IPS DF 6.9 (cell line): ENCODE data around the gene ANGPTL8.
A peak's percentile ranks its signal among the peaks of the same experiment; 100 is the strongest.

Experiments
- DNase-seq: peaks from one replicate; pipeline ENCODE4 v3.0.0-alpha.2; 2013; ENCODE audit warnings: low read depth, low spot score
- H3K27ac ChIP-seq: one replicate; pipeline ENCODE4 v1.5.1; 2013; ENCODE audit warnings: low read length, control low read depth
- H3K27me3 ChIP-seq: 2 replicates; pipeline ENCODE4 v1.6.1; 2013; ENCODE audit warnings: mild to moderate bottlenecking, low read length; ENCODE audit not compliant: control insufficient read depth, insufficient read depth
- H3K36me3 ChIP-seq: 2 replicates; pipeline ENCODE4 v1.6.1; 2013; ENCODE audit warnings: low read length; ENCODE audit not compliant: control insufficient read depth, insufficient read depth
- H3K4me1 ChIP-seq: 2 replicates; pipeline ENCODE4 v1.6.1; 2013; ENCODE audit warnings: low read length; ENCODE audit not compliant: control insufficient read depth, insufficient read depth
- H3K4me3 ChIP-seq: 2 replicates; pipeline ENCODE4 v1.5.1; 2013; ENCODE audit warnings: mild to moderate bottlenecking, low read length
- H3K9me3 ChIP-seq: 2 replicates; pipeline ENCODE4 v1.6.1; 2013; ENCODE audit warnings: low read length, inconsistent platforms; ENCODE audit not compliant: control insufficient read depth, insufficient read depth
- WGBS: extraction: QIAGEN DNeasy Blood & Tissue Kit; methylation state at CpG from one replicate; pipeline ENCODE4 v1.1.7; 2013; ENCODE audit warnings: mixed read lengths, missing lambda C conversion rate; ENCODE audit not compliant: insufficient read length, insufficient coverage; 5-methylcytosine and 5-hydroxymethylcytosine counted together

The ANGPTL8 gene

GRCh38 chr19:11225172-11225571 is 14.2 kb upstream of the ANGPTL8 start:
- Histone ChIP-seq H3K27me3 (no peaks in the 10 kb centered on the region), H3K4me3 (no peak overlapping the region), H3K9me3 (no peaks in the 10 kb centered on the region), H3K27ac (no peak overlapping the region), H3K4me1 (no peaks in the 10 kb centered on the region), H3K36me3 (peaks cover 13% of the 10 kb centered on the region)
- DNase-seq = no peak
- no CpG with 5 or more reads among the region's 5 CpGs for WGBS

GRCh38 chr19:11225815-11226214 is 13.6 kb upstream of the ANGPTL8 start:
- Histone ChIP-seq H3K27ac (no peak overlapping the region), H3K27me3 (no peaks in the 10 kb centered on the region), H3K36me3 (peaks cover 13% of the 10 kb centered on the region), H3K4me1 (no peaks in the 10 kb centered on the region), H3K9me3 (no peaks in the 10 kb centered on the region), H3K4me3 (no peak overlapping the region)
- no CpG with 5 or more reads among the region's 3 CpGs for WGBS
- DNase-seq = no peak

GRCh38 chr19:11226716-11227166 is 12.7 kb upstream of the ANGPTL8 start:
- Histone ChIP-seq H3K27me3 (no peaks in the 10 kb centered on the region), H3K9me3 (no peaks in the 10 kb centered on the region), H3K36me3 (peaks cover 9% of the 10 kb centered on the region), H3K4me1 (no peaks in the 10 kb centered on the region), H3K27ac (no peak overlapping the region), H3K4me3 (no peak overlapping the region)
- DNase-seq = no peak
- no CpG with 5 or more reads among the region's 1 CpG for WGBS

GRCh38 chr19:11227195-11227886 is 12.1 kb upstream of the ANGPTL8 start:
- peaks cover 9% of the 10 kb centered on the region; the same call in 1 of the 2 replicates for H3K36me3 ChIP-seq
- no peaks in the 10 kb centered on the region for H3K9me3 ChIP-seq
- WGBS = no CpG with 5 or more reads among the region's 14 CpGs
- no peak overlapping the region for H3K27ac ChIP-seq
- peak; percentile 57 for DNase-seq
- no peaks in the 10 kb centered on the region for H3K4me1 ChIP-seq
- H3K27me3 ChIP-seq = no peaks in the 10 kb centered on the region
- H3K4me3 ChIP-seq = no peak overlapping the region

GRCh38 chr19:11230621-11231386 is 8.6 kb upstream of the ANGPTL8 start:
- Histone ChIP-seq H3K9me3 (no peaks in the 10 kb centered on the region), H3K36me3 (peaks cover 13% of the 10 kb centered on the region; the same call in 1 of the 2 replicates), H3K4me1 (no peaks in the 10 kb centered on the region), H3K27ac (no peak overlapping the region), H3K27me3 (no peaks in the 10 kb centered on the region), H3K4me3 (no peak overlapping the region)
- no CpG with 5 or more reads among the region's 7 CpGs for WGBS
- no peak for DNase-seq

- Histone ChIP-seq H3K27me3 (no peaks in the 10 kb centered on the region), H3K9me3 (no peaks in the 10 kb centered on the region), H3K4me3 (no peak overlapping the region), H3K36me3 (peaks cover 11% of the 10 kb centered on the region; the same call in 1 of the 2 replicates), H3K27ac (no peak overlapping the region), H3K4me1 (0 out of 2 replicates have a peak, but pooled peaks cover 2% of the 10 kb centered on the region)
- no peak for DNase-seq
- WGBS = no CpG with 5 or more reads among the region's 4 CpGs
Observed at GRCh38 chr19:11232555-11232954, 6.9 kb upstream of the ANGPTL8 start.

GRCh38 chr19:11233073-11233472 is 6.3 kb upstream of the ANGPTL8 start:
- H3K27ac ChIP-seq = no peak overlapping the region
- no peaks in the 10 kb centered on the region for H3K27me3 ChIP-seq
- no peak for DNase-seq
- no CpG with 5 or more reads among the region's 15 CpGs for WGBS
- no peak overlapping the region for H3K4me3 ChIP-seq
- H3K4me1 ChIP-seq = 0 out of 2 replicates have a peak, but pooled peaks cover 2% of the 10 kb centered on the region
- H3K9me3 ChIP-seq = no peaks in the 10 kb centered on the region
- H3K36me3 ChIP-seq = peaks cover 11% of the 10 kb centered on the region; the same call in 1 of the 2 replicates

- Histone ChIP-seq H3K4me1 (0 out of 2 replicates have a peak, but pooled peaks cover 2% of the 10 kb centered on the region), H3K4me3 (no peak overlapping the region), H3K36me3 (peaks cover 11% of the 10 kb centered on the region; the same call in 1 of the 2 replicates), H3K27me3 (no peaks in the 10 kb centered on the region), H3K27ac (no peak overlapping the region), H3K9me3 (no peaks in the 10 kb centered on the region)
- WGBS = no CpG with 5 or more reads among the region's 5 CpGs
- no peak for DNase-seq
Observed at GRCh38 chr19:11234486-11235075, 4.8 kb upstream of the ANGPTL8 start.

GRCh38 chr19:11236324-11237301 is 2.8 kb upstream of the ANGPTL8 start:
- H3K4me1 ChIP-seq = 0 out of 2 replicates have a peak, but pooled peaks cover 2% of the 10 kb centered on the region
- no peaks in the 10 kb centered on the region for H3K27me3 ChIP-seq
- H3K36me3 ChIP-seq = peaks cover 12% of the 10 kb centered on the region; the same call in 1 of the 2 replicates
- H3K27ac ChIP-seq = no peak overlapping the region
- H3K9me3 ChIP-seq = no peaks in the 10 kb centered on the region
- DNase-seq = no peak
- no CpG with 5 or more reads among the region's 31 CpGs for WGBS
- H3K4me3 ChIP-seq = no peak overlapping the region
